Measurements from ENCODE around the gene FAM151B.
"Not testable (repeated sequence)": the region's sequence is repeated elsewhere in the genome, so short reads cannot be mapped to it uniquely, and the experiment has no call there.

FAM151B gene

DNA sequence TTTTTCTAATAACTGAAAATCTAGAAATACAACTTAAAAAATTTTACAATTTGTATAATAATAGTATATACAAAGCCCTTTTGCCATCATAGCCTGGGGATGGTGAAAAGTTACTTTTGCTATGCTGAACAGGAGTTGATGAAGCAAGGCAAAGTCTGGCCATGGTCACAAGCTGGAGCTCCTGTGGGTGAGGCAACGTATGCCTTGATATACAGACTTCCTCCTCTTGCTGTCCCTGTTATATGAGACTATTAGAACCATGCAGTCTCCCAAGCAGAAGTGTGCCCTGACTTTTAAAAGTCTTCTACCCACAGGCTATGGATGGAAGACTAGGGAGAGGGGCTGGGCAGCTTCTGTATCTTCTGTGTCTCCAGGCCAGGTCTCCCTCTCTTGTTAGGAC is 15.7 kb downstream of the FAM151B start:
- no peak for DNase-seq (ENCODE audit: low read depth)

DNA sequence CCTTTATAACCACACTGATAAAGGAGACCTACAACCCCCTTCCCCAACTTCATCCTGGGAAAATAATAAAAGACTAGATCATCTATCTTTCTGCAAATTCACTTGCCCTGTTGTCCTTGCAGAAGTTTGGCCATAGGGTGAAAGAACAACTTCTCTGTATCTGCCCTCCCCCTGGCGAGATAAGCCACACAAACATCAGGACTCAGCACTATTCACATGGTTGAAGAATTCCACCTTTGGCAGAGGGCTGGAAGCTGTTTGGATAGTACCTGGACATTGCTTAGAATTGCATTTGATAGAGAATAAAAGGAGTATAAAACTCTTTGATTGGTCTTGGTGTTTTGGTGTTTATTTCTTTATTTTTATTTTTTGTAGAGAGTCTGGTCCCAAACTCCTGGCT is 16.9 kb downstream of the FAM151B start:
- no peak for DNase-seq (ENCODE audit: low read depth)

DNA sequence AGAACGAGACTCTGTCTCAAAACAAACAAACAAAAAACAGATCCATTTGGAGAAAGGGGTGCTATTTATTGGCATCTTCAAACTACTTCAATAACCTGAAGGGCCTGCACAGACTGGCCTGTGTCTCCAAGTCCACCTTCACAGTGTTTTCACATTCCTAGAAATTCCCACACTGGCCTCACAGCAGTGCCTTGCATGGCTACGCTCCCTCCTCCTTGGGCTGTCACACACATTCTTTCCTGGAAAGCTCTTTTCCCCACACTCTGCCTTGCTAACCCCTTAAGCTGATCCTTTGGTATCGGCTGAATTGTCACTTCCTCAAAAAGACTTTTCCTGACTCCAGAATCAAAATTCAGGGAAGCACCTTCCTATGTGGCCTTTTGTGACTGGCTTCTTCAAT is 19.8 kb downstream of the FAM151B start:
- no peak for DNase-seq (ENCODE audit: low read depth)

DNA sequence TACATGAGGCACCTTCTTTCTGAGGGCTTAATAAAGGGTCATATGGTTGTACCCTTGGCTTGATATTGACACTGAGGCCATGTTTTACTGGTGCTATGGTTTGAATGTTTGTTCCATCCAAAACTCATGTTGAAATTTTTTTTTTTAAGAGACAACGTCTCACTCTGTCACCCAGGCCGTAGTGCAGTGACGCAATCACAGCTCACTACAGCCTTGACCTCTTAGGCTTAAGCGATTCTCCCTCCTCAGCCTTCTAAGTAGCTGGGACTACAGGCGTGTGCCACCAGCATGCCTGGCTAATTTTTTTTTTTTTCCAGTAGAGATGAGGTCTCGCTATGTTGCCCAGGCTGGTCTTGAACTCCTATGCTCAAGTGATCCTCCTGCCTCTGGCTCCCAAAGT is 20.9 kb downstream of the FAM151B start:
- no peak for DNase-seq (ENCODE audit: low read depth)

DNA sequence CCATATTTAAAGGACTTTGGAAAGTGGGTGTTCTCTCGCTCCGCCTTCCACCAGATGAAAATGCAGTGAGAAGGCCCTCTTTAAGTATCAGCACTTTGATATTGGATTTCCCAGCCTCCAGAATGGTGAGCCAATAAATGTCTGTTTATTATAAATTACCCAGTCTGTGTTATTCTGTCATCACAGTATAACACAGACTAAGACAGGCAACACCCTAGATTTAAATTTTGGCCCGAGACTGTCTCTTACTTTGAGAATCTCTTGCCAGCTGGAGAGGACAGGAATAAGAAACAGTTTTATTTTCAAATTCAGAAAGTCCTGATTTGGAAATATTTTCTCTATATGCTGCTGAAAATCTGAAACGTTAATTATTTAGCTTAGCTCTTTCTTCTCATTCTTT is 21.5 kb downstream of the FAM151B start:
- no peak for DNase-seq (ENCODE audit: low read depth)

DNA sequence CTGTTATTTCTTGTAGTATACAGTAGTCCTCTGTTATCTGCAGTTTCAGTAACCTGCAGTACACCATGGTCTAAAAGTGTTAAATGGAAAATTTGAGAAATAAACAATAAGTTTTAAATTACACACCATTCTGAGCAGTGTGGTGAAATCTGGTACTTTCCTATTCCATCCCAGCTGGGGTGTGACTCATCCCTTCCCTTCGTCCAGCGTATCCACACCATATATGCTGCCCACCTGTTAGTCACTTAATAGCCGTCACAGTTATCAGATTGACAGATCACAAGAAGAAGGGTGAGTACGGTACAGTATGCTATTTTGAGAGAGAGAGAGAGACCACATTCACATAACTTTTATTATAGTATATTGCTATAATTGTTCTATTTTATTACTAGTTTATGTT is 28.9 kb downstream of the FAM151B start:
- no peak for DNase-seq (ENCODE audit: low read depth)

DNA sequence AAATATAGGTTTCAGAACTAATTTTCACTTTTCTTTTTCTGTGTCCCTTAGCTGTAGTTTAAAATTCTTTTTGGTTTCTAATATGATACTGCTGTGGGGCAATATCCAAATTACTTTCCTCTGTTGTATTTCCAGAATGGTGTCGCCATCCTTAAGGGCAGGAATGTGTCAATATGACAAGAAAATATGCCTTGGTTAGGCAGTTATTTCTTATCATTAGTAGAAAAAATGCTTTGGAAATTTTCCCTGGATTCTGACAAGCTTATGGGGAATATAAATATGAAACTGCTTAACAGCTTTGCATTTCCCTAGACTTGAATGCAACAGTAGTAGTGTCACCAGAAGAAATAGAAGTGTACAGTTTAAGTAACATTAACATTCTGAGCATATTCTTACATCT is 52.8 kb downstream of the FAM151B start:
- DNase-seq (ENCODE audit: low read depth), result no peak

DNA sequence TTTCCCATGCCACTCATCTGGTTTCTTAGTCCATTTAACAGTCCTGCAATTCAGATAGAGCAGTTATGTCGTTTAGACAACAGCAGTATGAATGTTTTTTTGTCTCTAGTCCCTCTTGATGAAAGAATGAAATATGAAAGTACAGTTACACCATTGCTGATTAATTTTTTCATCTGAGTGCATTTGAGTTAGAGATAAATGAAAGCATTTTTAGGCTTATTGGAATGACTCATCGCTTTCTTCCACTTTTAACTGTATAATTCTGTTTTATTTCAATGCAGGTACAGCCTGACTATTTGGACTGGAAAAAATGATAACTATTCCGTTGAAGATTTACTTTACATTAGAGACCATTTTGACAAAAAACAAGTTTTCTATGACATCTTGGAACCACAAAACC is 53.5 kb downstream of the FAM151B start:
- no peak for DNase-seq (ENCODE audit: low read depth)

DNA sequence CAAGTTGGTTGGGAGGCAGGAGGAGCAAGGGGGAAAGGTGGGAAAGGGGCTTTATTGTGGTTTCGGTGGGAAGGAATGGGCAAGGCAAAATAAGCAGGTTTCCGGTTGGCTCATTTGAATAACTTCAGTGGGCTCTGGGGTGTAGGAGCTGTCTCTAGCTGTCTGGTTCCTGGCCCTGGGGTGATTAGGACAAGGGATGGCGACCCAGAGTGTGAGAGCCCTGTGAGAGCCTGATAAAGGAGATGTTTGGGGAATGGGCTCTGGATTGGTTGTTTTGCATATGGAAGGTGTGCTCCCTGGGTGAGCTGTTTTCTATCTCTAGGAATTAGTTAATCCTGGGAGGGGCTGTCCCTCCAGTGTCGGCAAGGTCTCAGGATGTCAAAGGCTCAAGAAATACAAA is 66.7 kb downstream of the FAM151B start:
- DNase-seq (ENCODE audit: low read depth), result no peak

DNA sequence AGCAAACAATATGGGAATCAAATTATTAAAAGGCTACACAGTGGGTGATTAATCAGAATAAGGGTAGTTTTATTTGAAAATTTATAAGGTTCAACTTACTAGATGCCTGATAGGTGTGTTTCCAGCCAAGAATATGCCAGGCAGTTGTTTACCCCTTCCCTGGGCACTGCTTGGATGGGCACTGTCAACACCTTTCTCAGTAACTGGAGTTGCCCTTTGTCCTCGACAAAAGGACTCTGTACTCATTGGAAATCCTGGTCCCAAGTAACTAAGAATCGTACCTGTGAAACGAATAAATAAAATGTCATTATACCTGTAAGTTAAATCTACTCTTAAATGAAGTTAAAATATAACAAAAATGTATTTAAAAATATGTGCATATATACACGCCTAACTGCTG is 67.2 kb downstream of the FAM151B start:
- DNase-seq (ENCODE audit: low read depth), result no peak

DNA sequence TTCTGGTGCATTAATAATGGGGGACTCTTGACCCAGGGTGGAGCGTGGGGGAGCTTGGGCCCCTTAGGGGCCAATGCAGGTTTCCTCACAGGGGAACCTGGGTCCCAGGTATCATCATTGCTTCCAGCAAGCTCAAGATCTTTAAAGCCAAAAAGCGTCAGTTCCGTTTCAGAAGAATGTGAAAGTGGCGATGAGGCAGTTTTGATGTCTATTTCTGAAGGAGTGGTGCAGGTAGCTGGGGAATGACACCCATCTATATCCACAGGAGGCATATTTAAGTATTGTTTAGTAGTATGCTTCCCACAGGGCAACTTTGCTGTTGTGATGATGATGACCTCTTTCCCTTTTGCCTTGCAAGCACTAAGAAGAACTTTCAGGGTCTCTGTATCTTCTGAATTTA is 71.3 kb downstream of the FAM151B start:
- DNase-seq (ENCODE audit: low read depth), result no peak

DNA sequence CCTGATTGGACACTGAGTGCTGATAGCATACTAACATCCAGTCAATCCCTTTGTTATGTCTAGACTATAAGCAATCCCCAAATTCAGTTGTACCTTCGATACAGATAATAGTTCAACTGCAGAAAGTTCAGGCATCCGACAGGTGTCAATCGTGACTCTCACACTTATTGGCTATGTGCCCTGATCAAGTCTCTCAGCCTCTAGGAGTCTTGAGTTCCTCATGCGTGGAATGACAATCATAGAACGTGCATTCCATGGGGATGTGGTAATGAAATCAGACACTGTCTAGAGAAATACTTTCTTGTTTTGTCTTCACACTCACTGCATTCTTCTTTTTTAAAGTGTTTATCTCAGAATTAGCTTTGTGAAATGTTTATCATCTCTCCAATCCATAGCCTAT is 77.4 kb downstream of the FAM151B start:
- no peak for DNase-seq (ENCODE audit: low read depth)

DNA sequence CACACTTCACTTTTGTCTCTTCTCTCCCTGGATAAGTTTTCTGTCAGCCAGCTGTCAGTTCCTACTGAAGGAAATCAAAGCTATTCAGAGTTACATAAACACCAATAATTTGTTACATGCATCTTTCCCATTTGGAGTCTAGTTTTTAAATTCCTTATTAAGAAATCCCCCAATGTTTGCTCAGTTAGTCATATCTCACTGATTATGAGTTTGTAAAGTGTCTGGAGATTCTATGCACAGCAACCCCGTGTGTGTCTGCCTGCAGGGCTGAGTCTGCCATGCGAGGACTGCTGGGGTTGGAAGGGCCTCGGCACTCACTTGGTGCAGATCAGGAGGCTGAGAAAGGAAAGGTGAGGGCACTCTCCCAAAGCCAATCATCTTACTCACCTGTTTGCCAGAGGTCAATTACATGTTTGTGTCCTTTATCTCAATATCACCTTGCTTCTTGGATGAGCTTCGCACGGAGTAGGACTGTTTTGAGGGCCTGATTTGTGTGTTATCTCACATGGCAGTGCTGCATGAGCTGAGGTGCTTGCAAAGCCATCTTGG is 78.9 kb downstream of the FAM151B start:
- DNase-seq (ENCODE audit: low read depth), result no peak

DNA sequence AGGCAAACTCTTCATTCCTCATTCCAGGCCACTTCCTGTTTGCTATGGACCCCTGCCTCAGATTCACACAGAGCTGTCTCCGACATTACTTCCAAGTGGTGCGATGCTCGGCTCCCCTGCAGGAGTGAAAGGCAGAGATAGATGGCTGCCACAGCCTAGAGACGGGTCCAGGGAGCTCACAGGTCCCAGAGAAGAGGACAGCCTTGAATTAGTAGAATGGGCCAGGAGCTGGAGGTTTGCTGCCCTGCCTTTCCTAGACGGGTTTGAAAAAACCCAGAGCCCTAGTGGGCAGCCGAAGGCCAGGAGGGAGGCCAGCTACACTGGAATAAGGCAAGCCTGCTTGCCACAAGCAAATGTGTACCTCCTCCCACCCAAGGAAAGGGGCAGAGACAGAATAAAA is 80.4 kb downstream of the FAM151B start:
- DNase-seq (ENCODE audit: low read depth), result no peak

DNA sequence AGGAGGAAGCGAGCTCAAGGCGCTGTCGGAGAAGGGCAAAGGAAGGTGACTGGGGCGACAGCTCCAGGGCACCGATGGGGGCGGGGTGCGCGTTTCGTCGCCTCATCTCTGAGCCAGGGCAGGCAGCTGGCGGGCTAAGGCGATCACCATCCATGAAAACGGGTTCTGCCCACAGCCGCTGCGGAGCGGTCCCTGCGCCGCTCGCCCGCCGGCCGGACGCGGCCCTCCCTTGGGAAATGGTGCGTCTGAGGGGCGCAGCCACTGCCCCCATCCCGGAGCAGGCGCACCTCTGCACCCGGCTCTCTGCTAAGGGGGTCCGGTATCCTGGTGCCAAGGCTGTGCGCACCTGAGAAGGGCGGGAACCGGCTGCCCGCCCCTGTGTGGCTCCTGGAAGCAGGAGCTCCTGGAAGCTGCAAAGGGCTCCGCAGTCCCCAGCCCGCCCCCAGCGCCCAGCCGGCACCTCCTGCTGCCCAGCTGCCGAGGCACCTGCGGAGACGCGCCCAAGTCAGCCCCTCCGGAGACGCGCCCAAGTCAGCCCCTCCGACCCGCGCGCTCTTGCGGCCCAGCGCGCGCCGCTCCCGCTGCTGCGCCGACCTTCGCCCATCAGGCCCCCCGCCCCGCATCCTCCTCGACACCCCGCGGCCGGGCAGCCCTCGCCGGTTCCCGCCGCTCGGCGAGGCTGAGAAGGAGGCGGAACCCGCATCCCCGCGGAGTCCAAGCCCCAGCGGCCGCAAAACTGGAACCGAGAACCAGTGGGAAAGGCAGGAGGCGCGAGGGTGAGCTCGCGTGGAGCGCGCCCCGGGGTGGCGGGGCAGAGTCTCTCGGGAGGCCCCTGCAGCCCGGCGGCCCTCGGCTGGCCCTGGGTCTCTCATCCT is 81.4 kb downstream of the FAM151B start:
- no peak for DNase-seq (ENCODE audit: low read depth)

DNA sequence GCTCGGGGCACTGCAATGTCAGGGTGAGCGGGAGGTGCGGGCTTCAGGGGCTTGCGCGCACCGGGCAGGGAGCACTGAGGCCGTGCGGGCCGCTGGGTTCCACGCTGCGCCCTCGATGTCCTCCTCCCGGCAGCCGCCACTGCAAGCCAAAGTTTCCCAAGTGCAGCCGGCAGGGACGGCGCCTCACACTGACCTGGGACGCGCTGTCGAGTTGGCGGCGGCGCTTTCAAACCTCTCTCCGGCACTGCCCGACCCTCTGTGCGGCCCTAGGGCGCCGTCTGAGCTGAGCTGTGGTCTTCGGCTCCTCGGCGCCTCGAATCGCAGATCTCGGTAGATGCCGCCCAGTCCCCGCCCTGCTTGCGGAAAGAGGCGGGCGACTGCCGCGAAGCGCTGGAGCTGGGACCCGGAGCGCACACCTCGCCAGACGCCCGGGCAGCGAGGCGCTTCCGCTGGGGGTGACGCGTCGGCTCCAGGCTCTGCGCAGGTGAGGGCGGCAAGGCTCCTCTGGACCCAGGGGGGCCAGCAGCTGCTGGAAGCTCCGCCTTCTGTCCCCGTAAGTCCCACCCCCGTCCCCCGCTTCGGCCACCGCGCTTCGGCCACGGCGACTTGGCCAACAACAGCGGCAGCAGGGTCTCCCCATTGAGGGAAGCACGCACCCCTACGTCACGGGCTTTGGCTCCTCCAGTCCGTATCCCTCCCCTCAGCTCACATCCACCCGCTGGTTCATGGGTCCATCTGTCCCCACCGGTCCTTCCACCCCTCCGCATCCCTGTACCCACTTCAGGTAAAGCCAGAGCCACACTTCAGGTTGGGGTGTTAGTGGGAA is 82.3 kb downstream of the FAM151B start, which contains the start of gene ANKRD34B:
Gene ANKRD34B (minus strand): TSS at position 320 of the 826 bp plus-strand sequence. CDS start 10,261 bp downstream, outside the sequence.
- no peak for DNase-seq (ENCODE audit: low read depth)

DNA sequence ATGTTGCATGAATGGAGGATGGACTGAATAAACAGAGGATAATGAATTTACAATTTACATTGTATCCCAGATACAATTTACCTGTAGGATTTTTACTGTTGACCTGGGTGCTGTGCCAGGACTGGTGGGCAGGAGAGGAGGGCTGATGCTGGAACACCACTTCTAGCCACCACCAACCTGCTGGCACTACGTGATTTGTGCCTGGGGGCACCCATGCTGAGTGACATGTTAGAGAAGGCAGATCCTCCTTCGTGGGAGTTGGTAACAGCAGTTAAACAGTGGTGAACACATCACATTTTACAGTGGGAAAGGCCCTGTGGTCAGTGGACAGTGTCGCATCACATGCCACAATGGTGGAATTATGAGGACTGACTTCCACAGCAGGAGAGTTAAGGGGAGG is 85.2 kb downstream of the FAM151B start:
- no peak for DNase-seq (ENCODE audit: low read depth)

DNA sequence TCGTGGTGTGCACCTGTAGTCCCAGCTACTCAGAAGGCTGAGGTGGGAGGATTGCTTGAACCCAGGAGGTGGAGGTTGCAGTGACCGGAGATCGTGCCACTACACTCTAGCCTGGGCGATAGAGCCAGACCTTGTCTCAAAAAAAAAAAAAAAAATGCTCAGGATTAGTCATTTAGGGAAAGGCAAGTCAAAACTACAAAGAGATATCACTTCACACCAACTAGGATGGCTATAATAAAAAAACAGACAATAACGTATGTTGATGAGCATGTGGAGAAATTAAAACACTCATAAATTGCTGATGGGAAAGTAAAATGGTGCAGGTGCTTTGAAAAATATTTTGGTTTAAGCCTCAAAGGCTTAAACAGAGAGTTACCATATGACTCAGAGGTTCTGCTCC is 88.5 kb downstream of the FAM151B start:
- DNase-seq (ENCODE audit: low read depth), result no peak

DNA sequence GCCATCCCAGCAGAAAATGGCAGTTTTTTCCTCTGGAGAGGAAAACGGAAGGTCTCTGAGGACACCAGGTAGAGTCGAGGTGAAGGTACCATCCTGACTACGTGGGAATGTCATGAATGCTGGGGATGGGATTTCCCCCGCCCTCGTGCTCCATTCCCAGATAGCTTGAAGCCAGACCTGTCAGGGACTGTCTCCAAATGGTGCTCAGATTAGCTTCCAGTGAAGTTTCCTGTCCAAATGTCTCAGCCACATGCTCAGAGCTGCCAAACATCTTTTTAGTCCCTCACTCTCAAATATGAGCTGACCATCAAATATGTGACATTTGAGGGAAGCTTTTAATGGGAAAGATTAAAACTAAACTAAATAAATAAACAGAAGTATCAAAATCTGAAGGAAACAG is 89.8 kb downstream of the FAM151B start:
- DNase-seq (ENCODE audit: low read depth), result no peak

DNA sequence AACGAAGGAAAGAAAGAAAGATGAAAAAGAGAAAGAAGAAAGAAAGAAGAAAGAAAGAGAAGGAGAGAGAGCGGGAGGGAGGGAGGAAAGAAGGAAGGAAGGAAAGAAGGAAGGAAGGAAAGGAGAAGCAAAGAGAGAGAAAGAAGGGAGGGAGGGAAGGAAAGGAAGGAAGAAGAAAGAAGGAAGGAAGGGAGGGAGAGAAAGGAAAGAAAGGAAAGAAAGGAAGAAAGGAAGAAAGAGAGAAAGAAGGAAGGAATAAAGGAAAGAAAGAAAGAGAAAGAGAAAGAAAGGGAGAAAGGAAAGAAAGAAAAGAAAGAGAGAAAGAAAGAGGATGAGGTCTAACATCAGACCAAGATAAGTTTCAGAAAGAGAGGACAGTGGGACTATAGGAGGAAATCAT is 91.2 kb downstream of the FAM151B start:
- no peak for DNase-seq (ENCODE audit: low read depth)

DNA sequence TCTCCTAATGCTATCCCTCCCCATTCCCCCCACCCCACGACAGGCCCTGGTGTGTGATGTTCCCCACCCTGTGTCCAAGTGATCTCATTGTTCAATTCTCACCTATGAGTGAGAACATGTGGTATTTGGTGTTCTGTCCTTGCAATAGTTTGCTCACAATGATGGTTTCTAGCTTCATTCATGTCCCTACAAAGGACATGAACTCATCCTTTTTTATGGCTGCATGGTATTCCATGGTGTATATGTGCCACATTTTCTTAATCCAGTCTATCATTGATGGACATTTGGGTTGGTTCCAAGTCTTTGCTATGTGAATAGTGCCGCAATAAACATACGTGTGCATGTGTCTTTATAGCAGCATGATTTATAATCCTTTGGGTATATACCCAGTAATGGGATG is 92.4 kb downstream of the FAM151B start:
- not testable (repeated sequence) for DNase-seq (ENCODE audit: low read depth)

DNA sequence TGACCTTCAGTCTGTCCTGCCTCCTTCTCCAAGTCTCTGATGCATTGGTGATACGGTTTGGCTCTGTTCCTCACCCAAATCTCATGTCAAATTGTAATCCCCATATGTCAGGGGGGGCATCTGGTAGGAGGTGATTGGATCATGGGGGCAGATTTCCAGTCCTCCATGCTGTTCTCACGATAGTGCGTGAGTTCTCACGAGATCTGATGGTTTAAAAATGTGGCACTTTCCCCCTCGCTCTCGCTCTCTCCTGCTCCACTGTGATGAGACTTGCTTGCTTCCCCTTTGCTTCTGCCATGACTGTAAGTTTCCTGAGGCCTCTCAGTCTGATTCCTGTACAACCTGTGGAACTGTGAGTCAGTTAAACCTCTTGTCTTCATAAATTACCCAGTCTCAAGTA is 96.9 kb downstream of the FAM151B start:
- no peak for DNase-seq (ENCODE audit: low read depth)

Data from stimulated activated CD8-positive, alpha-beta memory T cell treated with anti-CD3 and anti-CD28 coated beads, Interleukin-12 subunit alpha, Interleukin-12 subunit beta, amount 100 ng/mL, for 1 hour (primary cell).